PC-3 (cell line): ENCODE measurements around the gene SPRR2A.
"Not testable (repeated sequence)": the region's sequence is repeated elsewhere in the genome, so short reads cannot be mapped to it uniquely, and the experiment has no call there.

ENCODE experiments used
- CTCF ChIP-seq: fragments of 300-600 bp; sonication (generic); conservative IDR thresholded peaks from 2 replicates; pipeline ENCODE4 v1.5.1; 2017; ENCODE audit warnings: antibody characterized with exemption, low read depth, mild to moderate bottlenecking, low read length
- EZH2 ChIP-seq: fragments of 300-600 bp; sonication (generic); IDR thresholded peaks from one replicate; pipeline ENCODE4 v1.6.1; 2017; ENCODE audit warnings: antibody characterized with exemption, mild to moderate bottlenecking, low read length; ENCODE audit not compliant: unreplicated experiment
- EZH2phosphoT487 ChIP-seq: fragments of 300-600 bp; sonication (generic); IDR thresholded peaks from 2 replicates; pipeline ENCODE4 v1.6.1; 2018; ENCODE audit warnings: mild to moderate bottlenecking, antibody characterized with exemption, low read length, borderline replicate concordance

- TF ChIP-seq CTCF, EZH2phosphoT487, EZH2: not testable (repeated sequence)
These were observed 1.2 kb downstream of the SPRR2A start for GRCh38 chr1:153056111-153056510.
